GM19023 (cell line): ENCODE results near the gene LARGE1.

Experiments
- ATAC-seq: cut with Tn5 transposase; IDR thresholded peaks from one replicate; pipeline ENCODE4 v1.9.1; 2021; ENCODE audit warnings: mild to moderate bottlenecking, moderate library complexity; ENCODE audit not compliant: unreplicated experiment

The LARGE1 gene

GRCh38 chr22:33914131-33914530, 6.1 kb downstream of the LARGE1 start:
- ATAC-seq: no peak

- no peak for ATAC-seq
Observed at GRCh38 chr22:33913188-33913587, 7.1 kb downstream of the LARGE1 start.

GRCh38 chr22:33909911-33910310, 10.4 kb downstream of the LARGE1 start:
- no peak for ATAC-seq

GRCh38 chr22:33909075-33909458, 11.2 kb downstream of the LARGE1 start:
- no peak for ATAC-seq

GRCh38 chr22:33908171-33909074, 11.9 kb downstream of the LARGE1 start:
- no peak for ATAC-seq

GRCh38 chr22:33906954-33907353, 13.3 kb downstream of the LARGE1 start:
- no peak for ATAC-seq

- no peak for ATAC-seq
Observed at GRCh38 chr22:33906475-33906874, 13.8 kb downstream of the LARGE1 start.

- ATAC-seq: no peak
Observed at GRCh38 chr22:33903012-33903411, 17.3 kb downstream of the LARGE1 start.

GRCh38 chr22:33902073-33902472, 18.2 kb downstream of the LARGE1 start:
- no peak for ATAC-seq

GRCh38 chr22:33898121-33898520, 22.2 kb downstream of the LARGE1 start:
- ATAC-seq: no peak

- ATAC-seq: no peak
Observed at GRCh38 chr22:33897448-33897835, 22.8 kb downstream of the LARGE1 start.

- ATAC-seq: peak; percentile 53
Observed at GRCh38 chr22:33896575-33897447, 23.5 kb downstream of the LARGE1 start.

- ATAC-seq: peak; percentile 50
Observed at GRCh38 chr22:33896154-33896553, 24.1 kb downstream of the LARGE1 start.

GRCh38 chr22:33895444-33895843, 24.8 kb downstream of the LARGE1 start:
- no peak for ATAC-seq

GRCh38 chr22:33894515-33894914, 25.8 kb downstream of the LARGE1 start:
- no peak for ATAC-seq

- no peak for ATAC-seq
Observed at GRCh38 chr22:33894036-33894435, 26.2 kb downstream of the LARGE1 start.

GRCh38 chr22:33893512-33893911, 26.8 kb downstream of the LARGE1 start:
- no peak for ATAC-seq

GRCh38 chr22:33891992-33892391, 28.3 kb downstream of the LARGE1 start:
- ATAC-seq: no peak

GRCh38 chr22:33891455-33891854, 28.8 kb downstream of the LARGE1 start:
- no peak for ATAC-seq

GRCh38 chr22:33889748-33890147, 30.5 kb downstream of the LARGE1 start:
- ATAC-seq: no peak

- no peak for ATAC-seq
Observed at GRCh38 chr22:33888821-33889220, 31.5 kb downstream of the LARGE1 start.

- ATAC-seq: no peak
Observed at GRCh38 chr22:33887173-33887572, 33.1 kb downstream of the LARGE1 start.
